ENCODE data around the gene MRPL55. TPM values are rescaled to one million over a fixed set of nuclear protein-coding genes. Genes with fewer than 3 reads are reported as not detected.

Gene MRPL55
- total and polyA plus RNA-seq, 2 of the 13 experiments (the other 11 are each of a cell fraction or from before 2014, with no cell fraction given) = 58.6 to 92.9 TPM

DNA sequence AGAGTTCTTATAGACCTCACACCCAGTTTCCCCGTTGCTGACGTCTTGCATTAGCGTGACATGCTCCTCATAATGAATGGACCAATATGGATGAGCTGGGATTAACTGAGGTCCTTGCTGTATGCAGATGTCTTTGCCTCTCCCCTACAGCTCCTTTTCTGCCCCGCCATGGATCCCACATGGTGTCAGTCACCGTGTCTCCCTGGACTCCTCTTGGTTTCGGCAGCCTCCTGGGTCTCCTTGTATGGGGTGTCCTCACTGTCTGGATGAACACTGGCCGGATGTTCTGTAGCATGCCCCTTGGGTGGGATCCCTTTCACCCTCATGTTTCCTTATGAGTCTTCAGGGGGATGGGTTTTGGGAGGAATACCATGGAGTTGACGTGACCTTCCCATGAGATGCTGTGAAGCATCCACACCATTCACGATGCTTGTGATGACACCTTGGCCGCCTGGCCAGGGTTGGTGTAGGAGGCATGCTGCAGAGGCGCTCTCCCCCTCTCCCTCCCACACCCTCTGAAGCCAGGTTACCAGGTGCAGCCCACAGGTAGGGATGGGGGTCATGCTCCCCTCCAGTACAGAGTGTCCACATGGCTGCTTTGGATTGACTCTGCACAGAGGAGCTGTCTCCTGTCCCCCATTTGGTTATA is 45.0 kb upstream of the MRPL55 start:
- peaks cover 3% of the 10 kb centered on the region; the same call in 1 of the 2 replicates for H4K20me1 ChIP-seq (ENCODE audit: insufficient read depth, low read length)
- H3K4me3 ChIP-seq (replicated peaks in 1 of 3; ENCODE audit: insufficient read depth in 1 of 3, low read depth in 2 of 3, low read length in 3 of 3) = no peak overlapping the region
- H3K79me2 ChIP-seq (ENCODE audit: insufficient read depth, low read length) = peaks cover 4% of the 10 kb centered on the region
- intact Hi-C loops (cut with micrococcal nuclease; ENCODE audit: unreplicated experiment) (no loop called here), in situ Hi-C loops (cut with HindIII; ENCODE audit: extremely low pct_ligation_motif_present, low pct_unique_long_range_greater_than_20kb) (no loop called here)
- CTCF ChIA-PET (ENCODE audit: low intra/inter-chr PET ratio, low total read pairs) = no interaction called here
- no TSS peak for BruUV-seq (replicated peaks)
- no peak overlapping the region for H3K27ac ChIP-seq (ENCODE audit: extremely low read length, insufficient read depth, low read length)
- DNase-seq (ENCODE audit: low spot score) (no peak), FAIRE-seq (no peak), ATAC-seq (no peak)
- H3K9ac ChIP-seq (ENCODE audit: insufficient read depth, low read depth, low read length) = no peak overlapping the region
- WGBS (ENCODE audit: low lambda C conversion rate) = 97% methylated on average over 7 of the region's 11 CpGs
- no peak overlapping the region for H3K4me2 ChIP-seq (ENCODE audit: low read depth, low read length)
- no peaks in the 10 kb centered on the region for H3K9me3 ChIP-seq (ENCODE audit: low read length)
- H3K27me3 ChIP-seq (ENCODE audit: control insufficient read depth in 1 of 2, insufficient read depth in 2 of 2, low read length in 2 of 2) = no peaks in the 10 kb centered on the region
- POLR2A ChIA-PET = interaction anchor here (7.9 kb wide), 1 partner anchor 11 kb away, joined by 72 read pairs; the partner anchor contains the start of gene IBA57
- no peak overlapping the region for H2AFZ ChIP-seq (ENCODE audit: low read length)
- H3K36me3 ChIP-seq (replicated peaks in 1 of 2; ENCODE audit: control insufficient read depth in 1 of 2, insufficient read depth in 2 of 2, low read length in 2 of 2) = no peaks in the 10 kb centered on the region
- peaks cover 30% of the 10 kb centered on the region for H3K4me1 ChIP-seq (ENCODE audit: insufficient read depth, low read length)
- TF ChIP-seq, protein P1, sequence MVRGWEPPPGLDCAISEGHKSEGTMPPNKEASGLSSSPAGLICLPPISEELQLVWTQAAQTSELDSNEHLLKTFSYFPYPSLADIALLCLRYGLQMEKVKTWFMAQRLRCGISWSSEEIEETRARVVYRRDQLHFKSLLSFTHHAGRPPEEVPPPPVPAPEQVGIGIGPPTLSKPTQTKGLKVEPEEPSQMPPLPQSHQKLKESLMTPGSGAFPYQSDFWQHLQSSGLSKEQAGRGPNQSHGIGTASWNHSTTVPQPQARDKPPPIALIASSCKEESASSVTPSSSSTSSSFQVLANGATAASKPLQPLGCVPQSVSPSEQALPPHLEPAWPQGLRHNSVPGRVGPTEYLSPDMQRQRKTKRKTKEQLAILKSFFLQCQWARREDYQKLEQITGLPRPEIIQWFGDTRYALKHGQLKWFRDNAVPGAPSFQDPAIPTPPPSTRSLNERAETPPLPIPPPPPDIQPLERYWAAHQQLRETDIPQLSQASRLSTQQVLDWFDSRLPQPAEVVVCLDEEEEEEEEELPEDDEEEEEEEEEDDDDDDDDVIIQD (CRISPR knock-in tag; IDR thresholded peaks at IDR 0.05; ENCODE audit: low read depth) = no peak
- TF ChIP-seq ZNF530 (CRISPR knock-in tag; IDR thresholded peaks at IDR 0.05; ENCODE audit: low read depth) (no peak), BORCS8-MEF2B (CRISPR knock-in tag; IDR thresholded peaks at IDR 0.05) (no peak), ISL2 (CRISPR knock-in tag; IDR thresholded peaks at IDR 0.05) (no peak), NFKB2 (CRISPR knock-in tag; IDR thresholded peaks at IDR 0.05; ENCODE audit: borderline replicate concordance) (no peak), FOXP1 (IDR thresholded peaks at IDR 0.05) (no peak), FOXP1 (CRISPR knock-in tag; IDR thresholded peaks at IDR 0.05) (no peak), ZMYM3 (CRISPR knock-in tag; IDR thresholded peaks at IDR 0.05) (no peak)
- TF ChIP-seq, protein P2, sequence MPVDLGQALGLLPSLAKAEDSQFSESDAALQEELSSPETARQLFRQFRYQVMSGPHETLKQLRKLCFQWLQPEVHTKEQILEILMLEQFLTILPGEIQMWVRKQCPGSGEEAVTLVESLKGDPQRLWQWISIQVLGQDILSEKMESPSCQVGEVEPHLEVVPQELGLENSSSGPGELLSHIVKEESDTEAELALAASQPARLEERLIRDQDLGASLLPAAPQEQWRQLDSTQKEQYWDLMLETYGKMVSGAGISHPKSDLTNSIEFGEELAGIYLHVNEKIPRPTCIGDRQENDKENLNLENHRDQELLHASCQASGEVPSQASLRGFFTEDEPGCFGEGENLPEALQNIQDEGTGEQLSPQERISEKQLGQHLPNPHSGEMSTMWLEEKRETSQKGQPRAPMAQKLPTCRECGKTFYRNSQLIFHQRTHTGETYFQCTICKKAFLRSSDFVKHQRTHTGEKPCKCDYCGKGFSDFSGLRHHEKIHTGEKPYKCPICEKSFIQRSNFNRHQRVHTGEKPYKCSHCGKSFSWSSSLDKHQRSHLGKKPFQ (CRISPR knock-in tag; IDR thresholded peaks at IDR 0.05; ENCODE audit: insufficient replicate concordance) = no peak
- TF ChIP-seq, protein P3, sequence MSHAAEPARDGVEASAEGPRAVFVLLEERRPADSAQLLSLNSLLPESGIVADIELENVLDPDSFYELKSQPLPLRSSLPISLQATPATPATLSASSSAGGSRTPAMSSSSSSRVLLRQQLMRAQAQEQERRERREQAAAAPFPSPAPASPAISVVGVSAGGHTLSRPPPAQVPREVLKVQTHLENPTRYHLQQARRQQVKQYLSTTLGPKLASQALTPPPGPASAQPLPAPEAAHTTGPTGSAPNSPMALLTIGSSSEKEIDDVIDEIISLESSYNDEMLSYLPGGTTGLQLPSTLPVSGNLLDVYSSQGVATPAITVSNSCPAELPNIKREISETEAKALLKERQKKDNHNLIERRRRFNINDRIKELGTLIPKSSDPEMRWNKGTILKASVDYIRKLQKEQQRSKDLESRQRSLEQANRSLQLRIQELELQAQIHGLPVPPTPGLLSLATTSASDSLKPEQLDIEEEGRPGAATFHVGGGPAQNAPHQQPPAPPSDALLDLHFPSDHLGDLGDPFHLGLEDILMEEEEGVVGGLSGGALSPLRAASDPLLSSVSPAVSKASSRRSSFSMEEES (CRISPR knock-in tag; IDR thresholded peaks at IDR 0.05) = no peak
- TF ChIP-seq, protein P4, sequence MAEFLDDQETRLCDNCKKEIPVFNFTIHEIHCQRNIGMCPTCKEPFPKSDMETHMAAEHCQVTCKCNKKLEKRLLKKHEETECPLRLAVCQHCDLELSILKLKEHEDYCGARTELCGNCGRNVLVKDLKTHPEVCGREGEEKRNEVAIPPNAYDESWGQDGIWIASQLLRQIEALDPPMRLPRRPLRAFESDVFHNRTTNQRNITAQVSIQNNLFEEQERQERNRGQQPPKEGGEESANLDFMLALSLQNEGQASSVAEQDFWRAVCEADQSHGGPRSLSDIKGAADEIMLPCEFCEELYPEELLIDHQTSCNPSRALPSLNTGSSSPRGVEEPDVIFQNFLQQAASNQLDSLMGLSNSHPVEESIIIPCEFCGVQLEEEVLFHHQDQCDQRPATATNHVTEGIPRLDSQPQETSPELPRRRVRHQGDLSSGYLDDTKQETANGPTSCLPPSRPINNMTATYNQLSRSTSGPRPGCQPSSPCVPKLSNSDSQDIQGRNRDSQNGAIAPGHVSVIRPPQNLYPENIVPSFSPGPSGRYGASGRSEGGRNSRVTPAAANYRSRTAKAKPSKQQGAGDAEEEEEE (CRISPR knock-in tag; IDR thresholded peaks at IDR 0.05; ENCODE audit: borderline replicate concordance) = no peak
- TF ChIP-seq, protein P5, sequence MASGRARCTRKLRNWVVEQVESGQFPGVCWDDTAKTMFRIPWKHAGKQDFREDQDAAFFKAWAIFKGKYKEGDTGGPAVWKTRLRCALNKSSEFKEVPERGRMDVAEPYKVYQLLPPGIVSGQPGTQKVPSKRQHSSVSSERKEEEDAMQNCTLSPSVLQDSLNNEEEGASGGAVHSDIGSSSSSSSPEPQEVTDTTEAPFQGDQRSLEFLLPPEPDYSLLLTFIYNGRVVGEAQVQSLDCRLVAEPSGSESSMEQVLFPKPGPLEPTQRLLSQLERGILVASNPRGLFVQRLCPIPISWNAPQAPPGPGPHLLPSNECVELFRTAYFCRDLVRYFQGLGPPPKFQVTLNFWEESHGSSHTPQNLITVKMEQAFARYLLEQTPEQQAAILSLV (CRISPR knock-in tag; IDR thresholded peaks at IDR 0.05; ENCODE audit: borderline replicate concordance) = no peak
- TF ChIP-seq, protein P6, sequence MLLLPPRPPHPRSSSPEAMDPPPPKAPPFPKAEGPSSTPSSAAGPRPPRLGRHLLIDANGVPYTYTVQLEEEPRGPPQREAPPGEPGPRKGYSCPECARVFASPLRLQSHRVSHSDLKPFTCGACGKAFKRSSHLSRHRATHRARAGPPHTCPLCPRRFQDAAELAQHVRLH (CRISPR knock-in tag; IDR thresholded peaks at IDR 0.05; ENCODE audit: borderline replicate concordance, low read depth) = no peak

All from HepG2 (cell line).